ENCODE results near the gene CFAP299.

The CFAP299 gene

GRCh38 chr4:80831383-80832361 is 496.1 kb downstream of the CFAP299 start:
- Histone ChIP-seq H3K9me3 (ENCODE audit: insufficient read depth, low read depth, low read length) (no peaks in the 10 kb centered on the region), H3K79me2 (ENCODE audit: insufficient read depth, low read length) (no peaks in the 10 kb centered on the region), H3K4me3 (ENCODE audit: low read length, poor library complexity, severe bottlenecking) (no peak overlapping the region), H3K9ac (ENCODE audit: low read depth, low read length, poor library complexity, severe bottlenecking) (no peak overlapping the region), H4K20me1 (ENCODE audit: insufficient read depth, low read length, poor library complexity, severe bottlenecking) (no peaks in the 10 kb centered on the region), H3K36me3 (ENCODE audit: insufficient read depth, low read length) (no peaks in the 10 kb centered on the region), H3F3A (ENCODE audit: low read depth) (no peaks in the 10 kb centered on the region), H2AFZ (ENCODE audit: low read length) (no peak overlapping the region), H3K4me1 (ENCODE audit: insufficient read depth, low read length, poor library complexity, severe bottlenecking) (no peaks in the 10 kb centered on the region), H3K4me2 (ENCODE audit: low read depth, low read length, poor library complexity, severe bottlenecking) (no peak overlapping the region), H3K9me2 (replicated peaks; ENCODE audit: low read depth, low read length) (no peaks in the 10 kb centered on the region), H3K27me3 (ENCODE audit: insufficient read depth, low read length, poor library complexity, severe bottlenecking) (no peaks in the 10 kb centered on the region)
- TF ChIP-seq CTCF (conservative IDR thresholded peaks at IDR 0.05; ENCODE audit: low read length): no peak
- no peak for TF ChIP-seq EZH2phosphoT487 (IDR thresholded peaks at IDR 0.05; ENCODE audit: borderline replicate concordance)

- no peak for TF ChIP-seq CTCF (conservative IDR thresholded peaks at IDR 0.05; ENCODE audit: low read length)
- no peak for TF ChIP-seq EZH2phosphoT487 (IDR thresholded peaks at IDR 0.05; ENCODE audit: borderline replicate concordance)
- Histone ChIP-seq H3K9ac (ENCODE audit: low read depth, low read length, poor library complexity, severe bottlenecking) (no peak overlapping the region), H3F3A (ENCODE audit: low read depth) (no peaks in the 10 kb centered on the region), H3K36me3 (ENCODE audit: insufficient read depth, low read length) (no peaks in the 10 kb centered on the region), H3K79me2 (ENCODE audit: insufficient read depth, low read length) (no peaks in the 10 kb centered on the region), H2AFZ (ENCODE audit: low read length) (no peak overlapping the region), H4K20me1 (ENCODE audit: insufficient read depth, low read length, poor library complexity, severe bottlenecking) (no peaks in the 10 kb centered on the region), H3K9me2 (replicated peaks; ENCODE audit: low read depth, low read length) (no peaks in the 10 kb centered on the region), H3K9me3 (ENCODE audit: insufficient read depth, low read depth, low read length) (no peaks in the 10 kb centered on the region), H3K27me3 (ENCODE audit: insufficient read depth, low read length, poor library complexity, severe bottlenecking) (no peaks in the 10 kb centered on the region), H3K4me2 (ENCODE audit: low read depth, low read length, poor library complexity, severe bottlenecking) (no peak overlapping the region), H3K4me3 (ENCODE audit: low read length, poor library complexity, severe bottlenecking) (no peak overlapping the region), H3K4me1 (ENCODE audit: insufficient read depth, low read length, poor library complexity, severe bottlenecking) (peaks cover 30% of the 10 kb centered on the region)
Measured at GRCh38 chr4:80839281-80839680, 503.8 kb downstream of the CFAP299 start.

- H3K27me3 ChIP-seq (ENCODE audit: insufficient read depth, low read length, poor library complexity, severe bottlenecking): no peaks in the 10 kb centered on the region
- H3K9me3 ChIP-seq (ENCODE audit: insufficient read depth, low read depth, low read length): no peaks in the 10 kb centered on the region
- no peaks in the 10 kb centered on the region for H3K9me2 ChIP-seq (replicated peaks; ENCODE audit: low read depth, low read length)
- no peaks in the 10 kb centered on the region for H3K79me2 ChIP-seq (ENCODE audit: insufficient read depth, low read length)
- no peaks in the 10 kb centered on the region for H3K36me3 ChIP-seq (ENCODE audit: insufficient read depth, low read length)
- peaks cover 30% of the 10 kb centered on the region for H3K4me1 ChIP-seq (ENCODE audit: insufficient read depth, low read length, poor library complexity, severe bottlenecking)
- no peaks in the 10 kb centered on the region for H3F3A ChIP-seq (ENCODE audit: low read depth)
- no peak for TF ChIP-seq CTCF (conservative IDR thresholded peaks at IDR 0.05; ENCODE audit: low read length)
- no peaks in the 10 kb centered on the region for H4K20me1 ChIP-seq (ENCODE audit: insufficient read depth, low read length, poor library complexity, severe bottlenecking)
- H3K9ac ChIP-seq (ENCODE audit: low read depth, low read length, poor library complexity, severe bottlenecking): no peak overlapping the region
- no peak overlapping the region for H3K4me2 ChIP-seq (ENCODE audit: low read depth, low read length, poor library complexity, severe bottlenecking)
- H2AFZ ChIP-seq (ENCODE audit: low read length): no peak overlapping the region
- no peak overlapping the region for H3K4me3 ChIP-seq (ENCODE audit: low read length, poor library complexity, severe bottlenecking)
Measured at GRCh38 chr4:80839792-80840191, 504.3 kb downstream of the CFAP299 start.

All from Loucy (cell line).